ENCODE results near the gene KRT2. TPM values are rescaled to one million over a fixed set of nuclear protein-coding genes. Genes with fewer than 3 reads are reported as not detected.

Gene KRT2
- total and polyA plus RNA-seq, 5 donors from 2014 or later = 0.23 to 0.80 (median 0.34) TPM; not detected in 1

DNA sequence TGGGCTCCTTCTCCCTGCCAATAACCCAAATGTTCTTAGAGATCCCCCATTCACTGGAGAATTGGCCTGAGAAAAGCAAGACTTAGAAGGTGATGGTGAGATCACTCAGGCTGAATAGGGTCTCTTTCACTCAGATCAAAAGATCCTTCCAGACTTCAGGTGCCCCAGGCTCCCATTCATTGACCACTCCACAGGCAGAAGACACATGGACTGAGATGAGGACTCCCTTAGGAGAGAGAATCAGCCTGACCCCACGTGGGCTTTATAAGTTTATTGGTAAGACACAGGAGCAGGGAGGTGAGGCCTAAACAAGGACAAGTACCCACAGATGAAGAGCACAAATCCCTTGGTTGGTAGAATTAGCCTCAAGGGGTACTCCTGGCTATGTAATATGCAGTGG is 44.7 kb downstream of the KRT2 start:
- DNase-seq = no peak
- Mint-ChIP-seq H3K9me3 (no peaks in the 10 kb centered on the region), H3K4me3 (no peak overlapping the region), H3K4me1 (peaks cover 0 to 78% (median 6%) of the 10 kb centered on the region in 4 donors), H3K27ac (peak overlapping the region; percentile 24 to 71 (median 62)), H3K27me3 (peaks cover 9% of the 10 kb centered on the region), H3K36me3 (no peaks in the 10 kb centered on the region)
- Histone ChIP-seq H3K4me1 (ENCODE audit: control insufficient read depth, insufficient read depth, low read length, poor library complexity, severe bottlenecking) (peaks cover 4% of the 10 kb centered on the region), H3K4me3 (ENCODE audit: low read depth, low read length) (no peak overlapping the region), H3K9me3 (ENCODE audit: control insufficient read depth in 2 of 2, low read length in 2 of 2) (no peaks in the 10 kb centered on the region), H3K36me3 (ENCODE audit: control insufficient read depth, insufficient read depth, low read length) (no peaks in the 10 kb centered on the region), H3K27me3 (ENCODE audit: control insufficient read depth, insufficient read depth, low read length) (peaks cover 7% of the 10 kb centered on the region), H3K27ac (ENCODE audit: insufficient read depth, low read length, poor library complexity, severe bottlenecking) (no peak overlapping the region)
- ATAC-seq (ENCODE audit: low read depth in 2 of 2) = no peak

GRCh38 chr12:52606581-52607218 is 45.3 kb downstream of the KRT2 start:
- Mint-ChIP-seq H3K4me3 (no peak overlapping the region), H3K27me3 (peaks cover 14% of the 10 kb centered on the region), H3K27ac (peak overlapping the region in 2 of 3 donors; percentile 24 to 62), H3K9me3 (no peaks in the 10 kb centered on the region), H3K36me3 (no peaks in the 10 kb centered on the region), H3K4me1 (peaks cover 0 to 75% (median 6%) of the 10 kb centered on the region in 4 donors)
- no peaks in the 10 kb centered on the region for H3K36me3 ChIP-seq (ENCODE audit: control insufficient read depth, insufficient read depth, low read length)
- DNase-seq (no peak), ATAC-seq (ENCODE audit: low read depth in 2 of 2) (no peak)
- H3K4me1 ChIP-seq (ENCODE audit: control insufficient read depth, insufficient read depth, low read length, poor library complexity, severe bottlenecking) = peaks cover 4% of the 10 kb centered on the region
- no peak overlapping the region for H3K27ac ChIP-seq (ENCODE audit: insufficient read depth, low read length, poor library complexity, severe bottlenecking)
- peaks cover 7% of the 10 kb centered on the region for H3K27me3 ChIP-seq (ENCODE audit: control insufficient read depth, insufficient read depth, low read length)
- H3K9me3 ChIP-seq (ENCODE audit: control insufficient read depth in 2 of 2, low read length in 2 of 2) = no peaks in the 10 kb centered on the region
- no peak overlapping the region for H3K4me3 ChIP-seq (ENCODE audit: low read depth, low read length)

DNA sequence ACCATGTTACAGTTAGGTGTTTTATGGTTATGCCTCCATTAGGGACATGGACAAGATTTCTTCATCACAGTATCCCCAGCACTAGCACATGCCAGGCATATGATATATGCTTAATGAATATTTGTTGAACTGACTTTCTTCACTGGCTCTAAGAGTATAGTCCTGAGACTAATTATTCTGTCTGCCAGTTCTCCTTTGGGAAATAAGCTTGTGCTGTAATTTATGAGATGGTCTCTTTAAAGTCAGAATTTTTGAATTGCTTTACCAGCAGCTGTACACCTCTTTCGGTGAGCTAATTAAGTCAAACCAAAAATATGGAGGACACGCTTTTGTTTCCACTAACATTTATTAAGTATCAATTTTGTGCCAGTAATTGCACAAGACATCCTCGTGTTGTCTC is 45.9 kb downstream of the KRT2 start:
- ATAC-seq (ENCODE audit: low read depth in 2 of 2) (no peak), DNase-seq (no peak)
- Mint-ChIP-seq H3K9me3 (no peaks in the 10 kb centered on the region), H3K36me3 (no peaks in the 10 kb centered on the region), H3K4me3 (no peak overlapping the region), H3K27me3 (peaks cover 14% of the 10 kb centered on the region), H3K27ac (peak overlapping the region in 2 of 3 donors; percentile 7 to 33), H3K4me1 (peaks cover 0 to 69% (median 6%) of the 10 kb centered on the region in 4 donors)
- Histone ChIP-seq H3K36me3 (ENCODE audit: control insufficient read depth, insufficient read depth, low read length) (no peaks in the 10 kb centered on the region), H3K27me3 (ENCODE audit: control insufficient read depth, insufficient read depth, low read length) (peaks cover 5% of the 10 kb centered on the region), H3K4me1 (ENCODE audit: control insufficient read depth, insufficient read depth, low read length, poor library complexity, severe bottlenecking) (peaks cover 4% of the 10 kb centered on the region), H3K9me3 (ENCODE audit: control insufficient read depth in 2 of 2, low read length in 2 of 2) (no peaks in the 10 kb centered on the region), H3K4me3 (ENCODE audit: low read depth, low read length) (no peak overlapping the region), H3K27ac (ENCODE audit: insufficient read depth, low read length, poor library complexity, severe bottlenecking) (no peak overlapping the region)

- H3K27ac ChIP-seq (ENCODE audit: insufficient read depth, low read length, poor library complexity, severe bottlenecking) = no peak overlapping the region
- ATAC-seq (ENCODE audit: low read depth in 2 of 2) = no peak
- peaks cover 4% of the 10 kb centered on the region for H3K4me1 ChIP-seq (ENCODE audit: control insufficient read depth, insufficient read depth, low read length, poor library complexity, severe bottlenecking)
- H3K4me3 ChIP-seq (ENCODE audit: low read depth, low read length) = no peak overlapping the region
- Mint-ChIP-seq H3K9me3 (no peaks in the 10 kb centered on the region), H3K36me3 (no peaks in the 10 kb centered on the region), H3K27ac (peak overlapping the region; percentile 5 to 87 (median 33)), H3K27me3 (peaks cover 14% of the 10 kb centered on the region), H3K4me3 (peak overlapping the region in 1 of 4 donors; percentile 59), H3K4me1 (peaks cover 0 to 65% (median 6%) of the 10 kb centered on the region in 4 donors)
- peaks cover 5% of the 10 kb centered on the region for H3K27me3 ChIP-seq (ENCODE audit: control insufficient read depth, insufficient read depth, low read length)
- no peaks in the 10 kb centered on the region for H3K9me3 ChIP-seq (ENCODE audit: control insufficient read depth in 2 of 2, low read length in 2 of 2)
- no peak for DNase-seq
- no peaks in the 10 kb centered on the region for H3K36me3 ChIP-seq (ENCODE audit: control insufficient read depth, insufficient read depth, low read length)
Measured at GRCh38 chr12:52605542-52605941, 46.5 kb downstream of the KRT2 start.

DNA sequence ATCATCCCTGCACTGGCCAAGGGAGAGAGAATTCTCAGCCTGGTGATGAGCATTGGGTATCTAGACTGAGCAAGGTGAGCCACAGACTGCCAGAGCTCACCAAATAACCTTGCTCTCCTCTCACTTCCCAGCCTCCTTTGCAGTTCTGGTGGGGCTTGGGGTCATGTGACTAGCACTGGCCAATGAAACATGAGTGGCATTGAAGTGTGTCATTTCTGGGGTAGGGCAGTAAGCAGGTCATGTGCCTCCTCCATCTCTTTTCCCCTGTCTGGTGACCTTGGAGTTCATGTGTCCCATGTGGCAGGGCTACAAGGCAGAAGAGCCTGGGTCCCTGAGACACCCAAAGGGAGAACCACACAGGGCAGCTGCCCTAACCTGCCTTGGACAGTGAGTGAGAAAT is 47.2 kb downstream of the KRT2 start:
- Mint-ChIP-seq H3K36me3 (no peaks in the 10 kb centered on the region), H3K27ac (peak overlapping the region in 1 of 3 donors; percentile 87), H3K27me3 (peaks cover 14% of the 10 kb centered on the region), H3K4me3 (peak overlapping the region in 3 of 4 donors; percentile 6 to 88 (median 18)), H3K4me1 (peaks cover 0 to 61% (median 6%) of the 10 kb centered on the region in 4 donors), H3K9me3 (no peaks in the 10 kb centered on the region)
- Histone ChIP-seq H3K4me1 (ENCODE audit: control insufficient read depth, insufficient read depth, low read length, poor library complexity, severe bottlenecking) (peaks cover 4% of the 10 kb centered on the region), H3K27me3 (ENCODE audit: control insufficient read depth, insufficient read depth, low read length) (peaks cover 5% of the 10 kb centered on the region), H3K4me3 (ENCODE audit: low read depth, low read length) (no peak overlapping the region), H3K27ac (ENCODE audit: insufficient read depth, low read length, poor library complexity, severe bottlenecking) (no peak overlapping the region), H3K36me3 (ENCODE audit: control insufficient read depth, insufficient read depth, low read length) (no peaks in the 10 kb centered on the region), H3K9me3 (ENCODE audit: control insufficient read depth in 2 of 2, low read length in 2 of 2) (no peaks in the 10 kb centered on the region)
- ATAC-seq (ENCODE audit: low read depth in 2 of 2) (no peak), DNase-seq (peak in 1 of 3 donors; percentile 6)

DNA sequence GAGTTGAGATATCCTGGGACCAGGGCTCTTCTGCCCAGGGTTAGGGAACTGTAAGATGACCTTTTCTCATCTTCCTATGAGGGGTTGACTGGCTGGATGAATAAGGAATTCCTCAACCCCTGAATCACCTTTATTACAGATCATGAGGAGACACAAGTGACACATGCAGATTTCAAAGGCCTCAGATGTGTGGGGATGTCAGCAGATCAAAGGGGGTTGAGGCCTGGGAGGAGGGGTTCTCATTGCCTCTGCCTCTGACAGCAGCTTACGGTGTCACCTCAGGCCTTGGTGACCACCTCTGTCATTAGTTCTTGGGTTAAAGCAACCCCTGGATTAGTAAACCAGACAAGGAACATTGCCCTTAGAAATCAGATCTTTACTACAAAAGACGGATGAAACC is 48.7 kb downstream of the KRT2 start:
- Histone ChIP-seq H3K36me3 (ENCODE audit: control insufficient read depth, insufficient read depth, low read length) (no peaks in the 10 kb centered on the region), H3K9me3 (ENCODE audit: control insufficient read depth in 2 of 2, low read length in 2 of 2) (no peaks in the 10 kb centered on the region), H3K27me3 (ENCODE audit: control insufficient read depth, insufficient read depth, low read length) (peaks cover 5% of the 10 kb centered on the region), H3K27ac (ENCODE audit: insufficient read depth, low read length, poor library complexity, severe bottlenecking) (no peak overlapping the region), H3K4me3 (ENCODE audit: low read depth, low read length) (no peak overlapping the region), H3K4me1 (ENCODE audit: control insufficient read depth, insufficient read depth, low read length, poor library complexity, severe bottlenecking) (no peaks in the 10 kb centered on the region)
- H3K36me3 Mint-ChIP-seq = no peaks in the 10 kb centered on the region
- H3K27me3 Mint-ChIP-seq = peaks cover 14% of the 10 kb centered on the region
- peak overlapping the region in 2 of 3 donors; percentile 35 to 62 for H3K27ac Mint-ChIP-seq
- DNase-seq = peak in 1 of 3 donors; percentile 30
- ATAC-seq (ENCODE audit: low read depth in 2 of 2) = no peak
- H3K9me3 Mint-ChIP-seq = no peaks in the 10 kb centered on the region
- peak overlapping the region in 2 of 4 donors; percentile 5 to 12 for H3K4me3 Mint-ChIP-seq
- H3K4me1 Mint-ChIP-seq = peaks cover 0 to 50% (median 6%) of the 10 kb centered on the region in 4 donors

GRCh38 chr12:52602552-52602951 is 49.5 kb downstream of the KRT2 start:
- Histone ChIP-seq H3K27me3 (ENCODE audit: control insufficient read depth, insufficient read depth, low read length) (peaks cover 3% of the 10 kb centered on the region), H3K4me3 (ENCODE audit: low read depth, low read length) (no peak overlapping the region), H3K27ac (ENCODE audit: insufficient read depth, low read length, poor library complexity, severe bottlenecking) (no peak overlapping the region), H3K4me1 (ENCODE audit: control insufficient read depth, insufficient read depth, low read length, poor library complexity, severe bottlenecking) (no peaks in the 10 kb centered on the region), H3K36me3 (ENCODE audit: control insufficient read depth, insufficient read depth, low read length) (no peaks in the 10 kb centered on the region), H3K9me3 (ENCODE audit: control insufficient read depth in 2 of 2, low read length in 2 of 2) (no peaks in the 10 kb centered on the region)
- no peaks in the 10 kb centered on the region for H3K36me3 Mint-ChIP-seq
- no peak for ATAC-seq (ENCODE audit: low read depth in 2 of 2)
- H3K4me3 Mint-ChIP-seq = no peak overlapping the region
- no peaks in the 10 kb centered on the region for H3K9me3 Mint-ChIP-seq
- H3K27me3 Mint-ChIP-seq = peaks cover 16% of the 10 kb centered on the region
- H3K27ac Mint-ChIP-seq = peak overlapping the region in 2 of 3 donors; percentile 22 to 59
- peaks cover 0 to 45% (median 4%) of the 10 kb centered on the region in 4 donors for H3K4me1 Mint-ChIP-seq
- no peak for DNase-seq

DNA sequence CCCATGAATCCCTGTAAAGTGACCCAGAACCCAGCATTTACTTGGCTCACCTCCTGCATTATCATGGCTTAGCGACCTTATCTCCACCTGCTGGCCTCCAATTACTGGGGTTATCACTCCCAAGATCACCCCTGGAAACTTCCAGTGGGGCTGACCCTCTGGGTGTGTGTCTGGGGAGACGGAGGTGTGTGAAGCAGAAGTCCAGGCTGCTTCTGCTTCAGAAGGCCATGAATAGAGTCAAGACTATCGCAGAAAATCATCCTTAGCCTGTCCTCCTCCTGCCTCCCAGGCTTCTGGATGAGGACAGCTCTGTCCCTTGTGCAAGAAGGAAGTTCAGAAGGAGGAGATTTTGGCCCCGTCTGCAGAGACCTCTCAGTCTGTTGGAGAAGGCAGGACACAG is 50.3 kb downstream of the KRT2 start:
- no peaks in the 10 kb centered on the region for H3K36me3 Mint-ChIP-seq
- no peak overlapping the region for H3K27ac ChIP-seq (ENCODE audit: insufficient read depth, low read length, poor library complexity, severe bottlenecking)
- H3K4me1 ChIP-seq (ENCODE audit: control insufficient read depth, insufficient read depth, low read length, poor library complexity, severe bottlenecking) = no peaks in the 10 kb centered on the region
- peak overlapping the region in 1 of 3 donors; percentile 0 for H3K27ac Mint-ChIP-seq
- no peak overlapping the region for H3K4me3 Mint-ChIP-seq
- H3K9me3 ChIP-seq (ENCODE audit: control insufficient read depth in 2 of 2, low read length in 2 of 2) = no peaks in the 10 kb centered on the region
- H3K4me1 Mint-ChIP-seq = peaks cover 0 to 36% (median 4%) of the 10 kb centered on the region in 4 donors
- H3K4me3 ChIP-seq (ENCODE audit: low read depth, low read length) = no peak overlapping the region
- peaks cover 3% of the 10 kb centered on the region for H3K27me3 ChIP-seq (ENCODE audit: control insufficient read depth, insufficient read depth, low read length)
- no peaks in the 10 kb centered on the region for H3K9me3 Mint-ChIP-seq
- DNase-seq = no peak
- peaks cover 19% of the 10 kb centered on the region for H3K27me3 Mint-ChIP-seq
- H3K36me3 ChIP-seq (ENCODE audit: control insufficient read depth, insufficient read depth, low read length) = no peaks in the 10 kb centered on the region
- ATAC-seq (ENCODE audit: low read depth in 2 of 2) = no peak
